NCI-H82 (cell line): ENCODE results near the gene CD151.

Experiments
- DNase-seq: peaks from one replicate; lab custom pipeline; 2025; lab: John Stamatoyannopoulos, UW

The CD151 gene

GRCh38 chr11:829176-829846 is 3.4 kb upstream of the CD151 start:
- no peak for DNase-seq

DNA sequence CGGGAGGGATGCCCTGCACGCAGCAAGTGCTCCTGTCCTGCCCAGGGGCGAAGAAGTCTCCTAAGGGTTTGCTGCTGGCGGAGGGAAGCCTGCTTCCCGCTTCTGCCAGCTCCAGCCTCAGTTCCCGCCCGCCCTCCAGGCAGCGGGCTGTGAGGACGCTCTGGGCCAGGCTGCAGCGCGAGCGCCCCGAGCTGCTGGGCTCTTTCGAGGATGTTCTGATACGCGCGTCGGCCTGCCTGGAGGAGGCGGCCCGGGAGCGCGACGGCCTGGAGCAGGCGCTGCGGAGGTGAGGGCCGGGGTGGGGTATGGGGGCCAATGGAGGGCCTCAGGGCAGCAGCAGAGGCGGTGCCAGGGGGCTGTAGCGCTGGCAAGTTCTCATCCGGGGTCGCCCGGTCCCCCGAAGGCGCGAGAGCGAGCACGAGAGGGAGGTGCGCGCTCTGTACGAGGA is 2.9 kb upstream of the CD151 start:
- DNase-seq: no peak

- DNase-seq: peak; percentile 94
Measured at GRCh38 chr11:830295-831117, 2.2 kb upstream of the CD151 start.

DNA sequence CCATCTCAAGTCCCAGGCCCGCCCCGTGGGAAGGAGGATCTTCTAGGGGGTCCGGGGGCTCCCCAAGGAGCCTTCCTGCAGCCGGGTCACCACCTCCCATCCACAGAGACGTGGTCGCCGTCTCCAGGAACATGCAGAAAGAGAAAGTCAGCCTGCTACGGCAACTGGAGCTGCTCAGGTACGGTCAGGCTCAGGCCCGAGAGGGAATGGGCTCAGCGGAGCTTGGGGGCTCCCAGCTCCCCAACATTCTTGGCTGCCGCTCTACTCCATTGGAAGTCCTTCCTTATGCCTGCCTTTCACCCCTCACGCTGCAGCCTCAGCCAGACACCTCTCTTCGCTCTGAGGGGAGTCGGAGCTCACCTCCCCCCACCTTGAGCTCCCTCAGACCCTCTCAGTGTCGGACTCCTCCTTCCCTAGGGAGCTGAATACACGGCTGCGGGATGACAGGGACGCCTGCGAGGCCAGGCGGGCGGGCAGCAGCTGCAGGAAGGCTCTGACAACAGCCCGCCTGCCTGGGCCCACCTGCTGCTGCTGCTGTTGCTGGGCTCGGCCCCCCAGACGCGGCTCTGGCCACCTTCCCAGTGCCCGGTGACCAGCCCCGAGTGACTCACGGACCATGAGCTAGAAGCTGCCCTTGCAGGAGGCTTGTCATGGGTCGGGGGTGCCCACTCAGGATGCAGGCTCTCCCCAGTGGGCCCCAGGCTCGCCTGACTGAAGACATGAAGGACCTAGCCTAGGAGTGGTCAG is 1.5 kb upstream of the CD151 start:
- DNase-seq: peak; percentile 43

DNA sequence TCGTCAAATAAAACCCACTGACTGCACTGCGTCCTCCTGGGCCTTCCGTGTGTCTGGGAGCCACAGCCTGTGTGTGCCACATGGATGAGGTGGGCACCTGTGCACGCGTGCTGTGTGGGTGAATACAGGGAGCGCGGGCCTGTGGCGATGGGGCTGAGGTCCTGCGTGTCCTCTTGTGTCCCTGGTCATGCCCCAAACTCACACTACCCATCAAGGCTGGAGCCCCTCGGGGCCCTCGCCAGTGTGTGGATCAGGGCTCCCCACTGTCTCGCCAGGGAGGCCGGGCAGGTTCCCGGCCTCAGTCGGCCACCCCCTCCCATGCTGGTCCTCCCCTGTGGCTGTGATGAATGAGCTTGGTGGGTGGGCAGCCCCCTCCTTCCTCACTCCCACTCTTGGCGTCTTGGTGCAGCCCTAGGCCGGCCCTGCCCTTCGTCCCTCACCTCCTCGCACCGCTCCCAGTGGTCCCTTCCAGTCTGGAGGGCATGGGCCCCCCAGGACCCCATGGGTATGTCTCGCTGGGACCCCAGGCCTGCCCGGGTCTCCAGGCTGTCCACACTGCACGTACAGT is 707 bp upstream of the CD151 start:
- DNase-seq: no peak

DNA sequence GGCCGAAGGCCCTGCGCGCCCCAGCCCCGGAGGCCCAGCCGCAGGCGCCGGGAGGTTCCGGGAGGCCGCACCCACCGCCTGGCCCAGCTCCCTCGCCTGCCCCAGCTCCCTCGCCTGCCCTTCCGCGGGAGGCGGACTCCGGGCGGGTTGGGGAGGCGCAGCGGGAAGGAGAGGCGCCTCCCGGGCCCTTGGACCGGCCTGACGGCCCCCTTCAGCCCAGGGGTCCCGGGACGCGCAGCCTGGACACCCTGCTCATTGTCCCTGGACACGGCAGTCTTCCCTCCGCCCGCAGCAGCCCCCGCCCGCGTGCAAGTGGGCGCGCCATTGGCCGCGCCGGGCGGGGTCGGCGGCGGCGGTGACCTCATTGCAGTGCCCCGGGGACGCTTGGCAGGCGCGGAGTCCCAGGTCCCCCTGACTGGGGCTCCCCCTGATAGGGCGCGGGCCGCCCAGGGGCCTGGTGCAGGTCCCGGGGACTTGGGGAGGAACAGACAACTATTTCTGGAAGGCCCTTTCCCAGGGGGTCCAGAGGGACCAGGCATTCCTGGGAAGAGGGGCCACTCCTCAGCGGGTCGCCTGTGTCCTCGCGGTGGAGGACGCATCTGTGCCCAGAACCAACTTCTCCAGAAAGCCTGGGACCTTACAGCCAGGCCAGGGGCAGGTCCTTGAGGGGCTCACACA is 501 bp downstream of the CD151 start:
- peak; percentile 48 for DNase-seq

DNA sequence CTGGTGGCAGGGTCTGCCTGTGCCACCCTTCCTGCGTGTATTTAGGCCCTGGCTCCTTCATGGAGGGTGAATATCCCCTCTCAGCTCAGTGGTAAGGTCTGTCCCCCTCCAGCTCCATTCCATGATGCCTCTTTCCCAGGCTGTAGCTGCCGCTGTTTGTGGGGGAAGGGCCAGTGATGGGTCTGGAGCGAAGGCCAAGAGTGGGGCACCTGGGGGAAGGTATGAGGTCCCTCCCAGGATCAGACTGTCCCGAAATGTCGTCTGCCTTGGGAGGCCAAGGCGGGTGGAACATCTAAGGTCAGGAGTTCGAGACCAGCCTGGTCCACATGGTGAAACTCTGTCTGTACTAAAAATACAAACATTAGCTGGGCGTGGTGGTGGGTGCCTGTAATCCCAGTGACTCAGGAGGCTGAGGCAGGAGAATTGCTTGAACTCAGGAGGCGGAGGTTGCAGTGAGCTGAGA is 1.1 kb downstream of the CD151 start:
- DNase-seq: peak; percentile 45

DNA sequence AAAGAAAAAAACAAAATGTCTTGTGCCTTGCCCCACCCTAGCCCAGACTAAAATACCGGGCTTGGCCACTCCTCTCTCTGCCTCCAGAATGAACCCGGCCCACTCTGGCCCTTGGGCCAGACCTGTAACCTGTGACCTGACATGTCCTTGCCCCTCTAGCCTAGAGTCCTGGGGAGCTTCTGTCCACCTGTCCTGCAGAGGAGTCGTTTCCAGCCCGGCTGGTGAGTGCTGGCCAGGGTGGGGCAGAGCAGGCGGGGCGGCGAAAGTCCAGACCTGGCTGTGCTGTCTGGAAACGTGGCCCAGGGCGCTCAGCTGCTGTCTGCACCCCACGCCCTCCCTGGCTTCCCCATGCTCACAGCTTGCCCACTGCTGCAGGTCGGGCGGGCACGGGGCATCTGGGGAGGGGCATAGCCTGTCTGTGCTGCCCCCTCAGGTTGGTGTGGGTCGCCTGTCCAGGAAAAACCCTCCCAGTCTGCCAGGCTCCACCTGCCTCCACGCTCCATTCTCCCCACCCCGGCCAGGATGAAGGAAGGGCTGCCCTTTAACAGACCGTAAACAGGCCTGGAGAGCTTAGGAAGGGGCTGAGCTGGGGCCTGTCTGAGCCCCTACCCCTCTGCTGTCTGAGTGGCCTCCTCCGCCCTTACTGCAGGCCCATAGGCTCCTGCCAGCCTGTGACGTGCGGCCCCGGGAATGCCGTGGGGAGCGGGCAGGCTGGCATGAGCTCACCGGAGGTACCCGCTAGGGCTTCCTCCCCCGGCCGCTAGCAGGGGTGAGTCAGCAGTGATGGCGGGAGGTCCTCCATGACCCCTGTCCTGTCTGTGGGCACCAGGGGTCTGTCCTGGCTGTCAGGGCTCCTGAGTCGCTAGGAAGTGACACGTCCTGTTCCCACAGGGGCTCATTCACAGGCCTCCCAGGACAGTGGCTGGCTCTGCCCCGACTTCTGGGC is 1.9 kb downstream of the CD151 start:
- DNase-seq: no peak

DNA sequence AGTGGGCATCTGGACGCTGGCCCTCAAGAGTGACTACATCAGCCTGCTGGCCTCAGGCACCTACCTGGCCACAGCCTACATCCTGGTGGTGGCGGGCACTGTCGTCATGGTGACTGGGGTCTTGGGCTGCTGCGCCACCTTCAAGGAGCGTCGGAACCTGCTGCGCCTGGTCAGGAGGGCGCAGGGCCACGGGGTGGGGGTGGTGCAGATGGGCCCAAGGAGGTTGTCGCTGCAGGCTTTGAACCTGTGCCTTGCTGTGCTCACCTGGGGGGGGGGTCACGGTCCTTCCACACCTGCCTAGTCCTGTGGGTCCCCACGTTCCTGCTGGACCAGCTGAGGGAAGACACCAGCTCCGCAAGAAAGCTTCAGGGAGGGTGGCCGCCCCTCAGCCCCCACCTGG is 3.5 kb downstream of the CD151 start:
- DNase-seq: no peak

GRCh38 chr11:836700-837099 is 3.9 kb downstream of the CD151 start:
- no peak for DNase-seq

GRCh38 chr11:837189-837989 is 4.6 kb downstream of the CD151 start:
- no peak for DNase-seq

DNA sequence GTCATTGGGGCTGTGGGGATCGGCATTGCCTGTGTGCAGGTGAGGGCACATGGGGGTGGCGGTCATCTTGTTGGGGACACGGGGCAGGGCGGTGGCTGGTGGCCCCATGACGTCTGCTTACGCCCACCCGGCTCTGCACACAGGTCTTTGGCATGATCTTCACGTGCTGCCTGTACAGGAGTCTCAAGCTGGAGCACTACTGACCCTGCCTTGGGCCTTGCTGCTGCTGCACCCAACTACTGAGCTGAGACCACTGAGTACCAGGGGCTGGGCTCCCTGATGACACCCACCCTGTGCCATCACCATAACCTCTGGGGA is 5.2 kb downstream of the CD151 start:
- DNase-seq: no peak

DNA sequence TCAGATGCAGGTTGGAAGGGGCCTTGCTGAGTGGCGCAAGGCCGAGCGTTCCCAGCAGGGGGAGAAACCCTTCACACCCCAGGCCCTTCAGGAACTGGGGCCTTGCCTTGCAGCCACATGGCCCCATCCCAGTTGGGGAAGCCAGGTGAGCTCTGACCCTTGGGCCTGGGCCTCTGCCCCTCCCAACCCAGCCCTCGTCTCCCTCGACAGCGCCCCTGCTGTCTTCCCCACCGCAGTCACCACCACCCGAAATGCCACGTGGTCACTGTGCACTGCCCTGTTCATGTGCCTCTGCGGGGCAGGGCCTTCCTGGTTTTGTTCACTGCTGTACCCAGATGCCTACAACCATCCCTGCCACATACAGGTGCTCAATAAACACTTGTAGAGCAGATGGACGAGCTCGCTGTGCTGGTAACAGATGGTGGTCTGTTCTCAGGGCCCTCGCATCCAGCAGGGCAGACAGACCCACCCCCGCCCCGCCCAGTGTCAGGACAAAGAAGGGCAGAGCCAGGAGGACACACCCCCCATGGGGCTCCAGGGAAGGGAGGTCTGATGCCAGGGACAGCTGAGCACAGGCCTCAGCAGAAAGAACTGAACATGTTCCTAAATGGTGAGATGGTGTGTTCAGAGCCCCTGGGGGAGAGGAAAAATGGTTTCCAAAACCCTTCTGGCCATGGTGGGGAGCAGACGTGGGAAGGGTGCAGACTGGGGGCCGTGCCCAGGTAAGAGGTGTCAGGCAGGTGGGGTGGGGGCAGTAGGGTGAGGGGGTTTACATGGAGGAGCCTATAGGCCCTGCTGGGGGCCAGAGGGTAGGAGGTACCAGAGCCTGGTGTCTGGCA is 5.9 kb downstream of the CD151 start:
- DNase-seq: peak; percentile 81

- DNase-seq: no peak
Measured at GRCh38 chr11:839280-839623, 6.5 kb downstream of the CD151 start.

DNA sequence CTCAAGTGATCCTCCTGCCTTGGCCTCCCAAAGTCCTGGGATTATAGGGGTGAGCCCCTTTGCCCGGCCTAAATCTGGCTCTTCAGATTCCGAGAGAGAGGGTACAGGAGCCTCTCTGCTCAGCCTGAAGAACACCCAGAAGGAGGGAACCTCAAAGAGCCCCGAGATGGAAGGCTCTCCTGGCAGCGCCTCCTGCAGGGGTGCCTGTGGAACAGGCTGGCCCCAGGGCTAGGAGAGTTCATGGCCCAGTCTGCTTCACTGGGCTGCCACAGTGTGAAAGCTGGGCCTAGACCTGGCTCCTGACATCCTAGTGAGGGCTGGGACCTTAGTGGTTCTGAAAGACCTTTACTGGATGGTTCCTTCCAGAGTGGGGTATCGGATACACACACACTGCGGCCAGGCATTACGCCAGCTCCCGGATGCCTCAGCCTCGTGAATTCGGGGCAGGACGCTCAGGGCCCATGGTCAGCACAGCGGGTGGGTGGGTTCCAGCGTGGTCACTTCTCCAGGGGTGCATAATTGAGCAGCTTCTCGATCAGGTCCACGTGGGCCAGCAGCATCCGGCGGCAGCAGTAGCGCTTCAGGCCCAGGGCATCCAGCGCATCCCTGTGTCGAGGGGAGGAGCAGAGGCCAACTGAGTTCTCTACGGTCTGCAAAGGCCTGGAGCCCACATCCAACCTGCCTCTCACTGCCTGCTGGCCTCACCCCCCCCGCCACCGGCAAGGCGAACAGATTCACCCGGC is 7.3 kb downstream of the CD151 start:
- DNase-seq: no peak

GRCh38 chr11:841981-842369 is 9.2 kb downstream of the CD151 start:
- no peak for DNase-seq

DNA sequence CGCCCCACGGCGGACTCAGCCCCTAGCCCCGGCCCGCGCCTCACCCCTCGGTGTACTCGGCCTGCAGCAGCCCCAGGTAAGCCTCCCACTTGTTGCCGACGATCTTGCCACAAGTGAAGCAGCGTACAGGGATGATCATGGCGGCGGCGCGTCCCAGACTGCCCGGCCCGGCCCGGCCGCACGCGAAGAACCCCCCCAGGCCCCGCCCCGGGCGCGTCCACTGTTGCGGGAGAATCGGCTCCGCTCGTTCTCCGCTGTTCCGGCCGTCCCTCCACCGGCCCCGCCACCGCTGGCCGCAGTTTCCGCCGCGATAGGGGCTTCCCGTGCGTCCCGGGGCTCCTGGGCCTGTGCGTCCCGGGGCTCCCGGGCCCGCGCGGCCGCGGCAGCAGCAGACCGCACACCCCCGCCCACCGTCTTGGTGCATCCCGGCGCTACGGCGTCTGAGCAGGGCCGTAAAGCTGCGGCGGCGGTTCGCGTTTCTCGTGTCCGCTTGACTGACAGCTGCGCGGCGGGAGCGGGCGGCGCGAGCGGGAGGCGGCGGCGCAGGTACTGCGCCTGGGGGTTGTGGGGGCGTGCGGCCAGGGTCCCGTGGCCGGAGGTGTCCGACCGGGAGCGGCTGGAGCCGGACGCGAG is 9.7 kb downstream of the CD151 start, which contains the start of the genes POLR2L and TSPAN4:
Gene POLR2L (minus strand): TSS at position 160 of the 633 bp plus-strand sequence. CDS start 21 bp downstream, at position 139.
Gene TSPAN4 (plus strand): TSS at position 483 of the 633 bp plus-strand sequence. CDS start 7,453 bp downstream, outside the sequence.
- DNase-seq: peak; percentile 90
